Uterus (tissue), 2 donors: ENCODE measurements around the gene CDADC1.

Source experiments
- POLR2A ChIP-seq, 2 donors: fragments of 450-650 bp; IDR thresholded peaks; one replicate each; pipeline ENCODE4 v1.6.1; 2016; ENCODE audit warnings: antibody characterized with exemption in 2 of 2, mild to moderate bottlenecking in 1 of 2, moderate library complexity in 1 of 2
- TF ChIP-seq, protein P1 (sequence below), 4 experiments: fragments of 200-600 bp in 2 of 4; fragments of 450-650 bp in 2 of 4; sonication (generic) in 2 of 4; IDR thresholded peaks; one replicate each; pipeline ENCODE4 v1.5.1; 2016 to 2019; ENCODE audit warnings: antibody characterized with exemption in 4 of 4, mild to moderate bottlenecking in 2 of 4, moderate library complexity in 1 of 4

- no peak for TF ChIP-seq POLR2A (IDR thresholded peaks at IDR 0.05)
- TF ChIP-seq, protein P1, sequence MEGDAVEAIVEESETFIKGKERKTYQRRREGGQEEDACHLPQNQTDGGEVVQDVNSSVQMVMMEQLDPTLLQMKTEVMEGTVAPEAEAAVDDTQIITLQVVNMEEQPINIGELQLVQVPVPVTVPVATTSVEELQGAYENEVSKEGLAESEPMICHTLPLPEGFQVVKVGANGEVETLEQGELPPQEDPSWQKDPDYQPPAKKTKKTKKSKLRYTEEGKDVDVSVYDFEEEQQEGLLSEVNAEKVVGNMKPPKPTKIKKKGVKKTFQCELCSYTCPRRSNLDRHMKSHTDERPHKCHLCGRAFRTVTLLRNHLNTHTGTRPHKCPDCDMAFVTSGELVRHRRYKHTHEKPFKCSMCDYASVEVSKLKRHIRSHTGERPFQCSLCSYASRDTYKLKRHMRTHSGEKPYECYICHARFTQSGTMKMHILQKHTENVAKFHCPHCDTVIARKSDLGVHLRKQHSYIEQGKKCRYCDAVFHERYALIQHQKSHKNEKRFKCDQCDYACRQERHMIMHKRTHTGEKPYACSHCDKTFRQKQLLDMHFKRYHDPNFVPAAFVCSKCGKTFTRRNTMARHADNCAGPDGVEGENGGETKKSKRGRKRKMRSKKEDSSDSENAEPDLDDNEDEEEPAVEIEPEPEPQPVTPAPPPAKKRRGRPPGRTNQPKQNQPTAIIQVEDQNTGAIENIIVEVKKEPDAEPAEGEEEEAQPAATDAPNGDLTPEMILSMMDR (IDR thresholded peaks at IDR 0.05) = no peak
Observed at GRCh38 chr13:49303533-49304252, 56.0 kb downstream of the CDADC1 start.
